Measurements from ENCODE around the gene DNAJC13.

Gene DNAJC13

DNA sequence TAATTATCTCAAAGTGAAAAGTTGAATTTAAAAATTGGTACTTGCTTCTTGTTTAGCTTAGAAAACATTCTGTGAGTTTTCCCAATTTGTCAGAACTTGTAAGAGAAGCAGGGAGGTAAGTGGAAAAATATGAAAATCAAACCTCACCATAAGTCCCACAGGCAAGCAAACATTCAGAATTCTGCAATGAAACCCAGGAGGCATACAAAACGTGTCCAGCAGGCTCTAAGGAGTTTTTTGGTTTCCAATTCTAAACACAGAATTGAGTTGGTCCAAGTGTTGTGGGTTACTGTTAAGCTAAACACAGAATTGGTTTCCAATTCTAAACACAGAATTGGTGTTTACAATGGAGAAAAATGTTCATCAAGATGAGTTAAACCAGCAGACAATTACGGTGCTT is 152.7 kb downstream of the DNAJC13 start:
- TF ChIP-seq EP300 (IDR thresholded peaks at IDR 0.05; ENCODE audit: borderline replicate concordance) (no peak), RAD21 (IDR thresholded peaks at IDR 0.05; ENCODE audit: low read depth) (no peak), TAF1 (IDR thresholded peaks at IDR 0.05; ENCODE audit: low read depth) (no peak), USF1 (IDR thresholded peaks at IDR 0.05) (no peak), ZBTB7A (IDR thresholded peaks at IDR 0.05; ENCODE audit: low read depth) (no peak)
- TF ChIP-seq, protein P1, sequence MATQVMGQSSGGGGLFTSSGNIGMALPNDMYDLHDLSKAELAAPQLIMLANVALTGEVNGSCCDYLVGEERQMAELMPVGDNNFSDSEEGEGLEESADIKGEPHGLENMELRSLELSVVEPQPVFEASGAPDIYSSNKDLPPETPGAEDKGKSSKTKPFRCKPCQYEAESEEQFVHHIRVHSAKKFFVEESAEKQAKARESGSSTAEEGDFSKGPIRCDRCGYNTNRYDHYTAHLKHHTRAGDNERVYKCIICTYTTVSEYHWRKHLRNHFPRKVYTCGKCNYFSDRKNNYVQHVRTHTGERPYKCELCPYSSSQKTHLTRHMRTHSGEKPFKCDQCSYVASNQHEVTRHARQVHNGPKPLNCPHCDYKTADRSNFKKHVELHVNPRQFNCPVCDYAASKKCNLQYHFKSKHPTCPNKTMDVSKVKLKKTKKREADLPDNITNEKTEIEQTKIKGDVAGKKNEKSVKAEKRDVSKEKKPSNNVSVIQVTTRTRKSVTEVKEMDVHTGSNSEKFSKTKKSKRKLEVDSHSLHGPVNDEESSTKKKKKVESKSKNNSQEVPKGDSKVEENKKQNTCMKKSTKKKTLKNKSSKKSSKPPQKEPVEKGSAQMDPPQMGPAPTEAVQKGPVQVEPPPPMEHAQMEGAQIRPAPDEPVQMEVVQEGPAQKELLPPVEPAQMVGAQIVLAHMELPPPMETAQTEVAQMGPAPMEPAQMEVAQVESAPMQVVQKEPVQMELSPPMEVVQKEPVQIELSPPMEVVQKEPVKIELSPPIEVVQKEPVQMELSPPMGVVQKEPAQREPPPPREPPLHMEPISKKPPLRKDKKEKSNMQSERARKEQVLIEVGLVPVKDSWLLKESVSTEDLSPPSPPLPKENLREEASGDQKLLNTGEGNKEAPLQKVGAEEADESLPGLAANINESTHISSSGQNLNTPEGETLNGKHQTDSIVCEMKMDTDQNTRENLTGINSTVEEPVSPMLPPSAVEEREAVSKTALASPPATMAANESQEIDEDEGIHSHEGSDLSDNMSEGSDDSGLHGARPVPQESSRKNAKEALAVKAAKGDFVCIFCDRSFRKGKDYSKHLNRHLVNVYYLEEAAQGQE (IDR thresholded peaks at IDR 0.05; ENCODE audit: low read depth): no peak

DNA sequence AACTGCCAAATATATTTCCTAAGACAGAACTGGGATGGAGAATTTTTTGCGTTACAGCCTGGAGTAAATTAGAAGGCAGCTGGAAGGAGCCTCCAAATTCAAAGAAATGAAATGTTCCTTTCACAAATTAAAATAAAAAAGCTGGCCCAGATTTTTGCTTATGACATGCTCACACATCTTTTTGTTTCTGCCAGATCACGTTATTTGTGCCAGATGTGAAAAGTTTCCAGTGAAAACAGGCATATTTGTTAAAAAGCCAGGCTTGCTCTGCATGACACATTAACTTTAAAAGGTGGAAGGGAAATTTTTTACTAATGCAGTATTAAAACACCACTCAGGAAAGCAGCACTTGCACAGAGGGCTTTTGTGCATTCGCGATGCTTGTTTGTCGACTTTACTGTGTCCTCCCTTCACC is 156.5 kb downstream of the DNAJC13 start:
- TF ChIP-seq, protein P1 (IDR thresholded peaks at IDR 0.05; ENCODE audit: low read depth): no peak
- no peak for TF ChIP-seq USF1 (IDR thresholded peaks at IDR 0.05)
- TF ChIP-seq CEBPB (IDR thresholded peaks at IDR 0.05): no peak
- no peak for TF ChIP-seq MAX (IDR thresholded peaks at IDR 0.05)
- no peak for TF ChIP-seq YY1 (IDR thresholded peaks at IDR 0.05; ENCODE audit: low read depth)
- no peak for TF ChIP-seq NFIC (IDR thresholded peaks at IDR 0.05)
- no peak for TF ChIP-seq TCF12 (IDR thresholded peaks at IDR 0.05; ENCODE audit: low read depth)

- TF ChIP-seq TEAD4 (IDR thresholded peaks at IDR 0.05): no peak
- no peak for TF ChIP-seq EP300 (IDR thresholded peaks at IDR 0.05; ENCODE audit: borderline replicate concordance)
- TF ChIP-seq MAX (IDR thresholded peaks at IDR 0.05): no peak
- TF ChIP-seq NFIC (IDR thresholded peaks at IDR 0.05): no peak
- no peak for TF ChIP-seq USF1 (IDR thresholded peaks at IDR 0.05)
- no peak for TF ChIP-seq TAF1 (IDR thresholded peaks at IDR 0.05; ENCODE audit: low read depth)
- no peak for TF ChIP-seq TCF12 (IDR thresholded peaks at IDR 0.05; ENCODE audit: low read depth)
- no peak for TF ChIP-seq CREB1 (IDR thresholded peaks at IDR 0.05; ENCODE audit: low read depth)
- TF ChIP-seq YY1 (IDR thresholded peaks at IDR 0.05; ENCODE audit: low read depth): no peak
- no peak for TF ChIP-seq EGR1 (IDR thresholded peaks at IDR 0.05)
- TF ChIP-seq, protein P1 (IDR thresholded peaks at IDR 0.05; ENCODE audit: low read depth): no peak
- TF ChIP-seq ZBTB7A (IDR thresholded peaks at IDR 0.05; ENCODE audit: low read depth): no peak
- no peak for TF ChIP-seq RAD21 (IDR thresholded peaks at IDR 0.05; ENCODE audit: low read depth)
- TF ChIP-seq FOXM1 (IDR thresholded peaks at IDR 0.05; ENCODE audit: borderline replicate concordance, low read depth): no peak
These were observed 170.1 kb downstream of the DNAJC13 start for GRCh38 chr3:132587401-132587800.
